ENCODE measurements around the gene CBFB.
"Not testable (repeated sequence)": the region's sequence is repeated elsewhere in the genome, so short reads cannot be mapped to it uniquely, and the experiment has no call there.

Gene CBFB

GRCh38 chr16:67041520-67041919 is 12.6 kb downstream of the CBFB start:
- DNase-seq (ENCODE audit: low spot score) = not testable (repeated sequence)

GRCh38 chr16:67043420-67043819 is 14.5 kb downstream of the CBFB start:
- DNase-seq (ENCODE audit: low spot score) = no peak

GRCh38 chr16:67050796-67051195 is 21.8 kb downstream of the CBFB start:
- no peak for DNase-seq (ENCODE audit: low spot score)

GRCh38 chr16:67052399-67052798 is 23.4 kb downstream of the CBFB start:
- DNase-seq (ENCODE audit: low spot score) = no peak

GRCh38 chr16:67053767-67054334 is 24.9 kb downstream of the CBFB start:
- no peak for DNase-seq (ENCODE audit: low spot score)

GRCh38 chr16:67054901-67055300 is 26.0 kb downstream of the CBFB start:
- DNase-seq (ENCODE audit: low spot score) = no peak

- DNase-seq (ENCODE audit: low spot score) = peak; percentile 88
These were observed 27.0 kb downstream of the CBFB start for GRCh38 chr16:67055712-67056487.

GRCh38 chr16:67063008-67063407 is 34.1 kb downstream of the CBFB start:
- no peak for DNase-seq (ENCODE audit: low spot score)

- no peak for DNase-seq (ENCODE audit: low spot score)
These were observed 39.3 kb downstream of the CBFB start for GRCh38 chr16:67068212-67068753.

- no peak for DNase-seq (ENCODE audit: low spot score)
These were observed 42.6 kb downstream of the CBFB start for GRCh38 chr16:67071476-67072048.

GRCh38 chr16:67075331-67075730 is 46.4 kb downstream of the CBFB start:
- no peak for DNase-seq (ENCODE audit: low spot score)

- DNase-seq (ENCODE audit: low spot score) = no peak
These were observed 48.9 kb downstream of the CBFB start for GRCh38 chr16:67077871-67078270.

- no peak for DNase-seq (ENCODE audit: low spot score)
These were observed 53.2 kb downstream of the CBFB start for GRCh38 chr16:67082100-67082499.

GRCh38 chr16:67082891-67083290 is 53.9 kb downstream of the CBFB start:
- DNase-seq (ENCODE audit: low spot score) = no peak

- no peak for DNase-seq (ENCODE audit: low spot score)
These were observed 55.5 kb downstream of the CBFB start for GRCh38 chr16:67084345-67085028.

- no peak for DNase-seq (ENCODE audit: low spot score)
These were observed 57.9 kb downstream of the CBFB start for GRCh38 chr16:67086822-67087221.

- no peak for DNase-seq (ENCODE audit: low spot score)
These were observed 58.3 kb downstream of the CBFB start for GRCh38 chr16:67087291-67087690.

- DNase-seq (ENCODE audit: low spot score) = no peak
These were observed 58.9 kb downstream of the CBFB start for GRCh38 chr16:67087803-67088202.

- DNase-seq (ENCODE audit: low spot score) = no peak
These were observed 59.6 kb downstream of the CBFB start for GRCh38 chr16:67088551-67088950.

- no peak for DNase-seq (ENCODE audit: low spot score)
These were observed 60.2 kb downstream of the CBFB start for GRCh38 chr16:67089101-67089500.

- DNase-seq (ENCODE audit: low spot score) = peak; percentile 49
These were observed 63.1 kb downstream of the CBFB start for GRCh38 chr16:67091906-67092566.

- no peak for DNase-seq (ENCODE audit: low spot score)
These were observed 64.3 kb downstream of the CBFB start for GRCh38 chr16:67093098-67093726.
